Measurements from ENCODE around the gene RAG1.

The RAG1 gene

DNA sequence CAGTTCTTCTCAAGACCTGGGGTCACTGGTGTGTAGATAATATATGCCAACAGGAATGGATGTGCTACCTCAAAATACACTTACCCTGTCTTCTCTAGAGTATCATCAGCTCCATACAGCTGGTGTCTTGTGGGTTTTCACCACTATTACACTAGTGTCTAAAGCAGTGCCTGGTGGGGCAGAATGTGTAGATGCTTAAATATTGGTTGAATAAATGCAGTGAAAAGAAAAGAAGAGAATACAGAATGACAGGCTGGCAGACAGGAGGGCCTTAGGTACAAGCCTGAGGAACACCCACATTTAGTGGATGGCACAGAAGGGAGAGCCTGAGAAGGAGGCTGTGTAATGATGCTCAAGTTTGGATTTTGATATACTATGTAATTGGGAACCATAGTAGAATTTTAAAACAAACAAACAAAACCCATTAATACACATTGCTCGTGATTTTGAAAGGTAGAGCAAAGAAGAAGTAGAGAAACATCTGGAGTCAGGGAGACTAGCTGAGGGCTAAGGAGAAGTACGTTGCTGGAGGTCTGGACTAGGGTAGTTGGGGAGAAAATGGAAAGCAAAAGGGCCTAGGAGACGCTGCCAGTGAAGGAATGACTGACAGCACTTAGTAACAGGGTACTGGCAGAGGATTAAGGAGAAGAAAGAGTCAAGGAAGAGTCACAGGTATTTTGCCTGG, 50.7 kb downstream of the RAG1 start:
- no peaks in the 10 kb centered on the region for H3K27me3 ChIP-seq (ENCODE audit: control insufficient read depth, insufficient read depth, low read length)
- H3K9ac ChIP-seq (ENCODE audit: low read depth, low read length): no peak overlapping the region
- H3K4me3 ChIP-seq (ENCODE audit: low read depth, low read length): no peak overlapping the region
- no peaks in the 10 kb centered on the region for H3K4me1 ChIP-seq (ENCODE audit: control insufficient read depth, insufficient read depth, low read length)
- H3K9me3 ChIP-seq (ENCODE audit: control insufficient read depth, insufficient read depth, low read length): no peaks in the 10 kb centered on the region
- H3K36me3 ChIP-seq (ENCODE audit: control insufficient read depth, insufficient read depth, low read length): no peaks in the 10 kb centered on the region

DNA sequence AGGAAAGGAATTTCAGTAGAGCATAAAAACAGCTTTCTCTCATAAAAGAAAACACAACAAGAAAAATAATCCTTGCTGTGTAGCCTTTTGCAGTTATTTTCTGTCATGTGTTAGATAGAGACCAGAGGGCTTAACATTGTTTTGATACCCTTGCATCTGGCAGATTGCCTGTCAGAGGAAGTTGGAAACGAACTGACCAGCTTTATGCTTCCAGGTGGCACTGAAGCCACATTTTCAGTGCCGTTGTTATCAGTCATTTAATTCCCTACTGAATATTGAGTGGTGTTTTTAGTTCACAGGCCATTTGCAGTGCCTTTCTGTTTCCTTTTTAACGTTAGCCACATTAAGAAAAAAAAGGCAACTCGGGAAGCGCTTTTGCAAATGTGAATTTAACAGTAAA, 51.7 kb downstream of the RAG1 start:
- Histone ChIP-seq H3K4me1 (ENCODE audit: control insufficient read depth, insufficient read depth, low read length) (no peaks in the 10 kb centered on the region), H3K27me3 (ENCODE audit: control insufficient read depth, insufficient read depth, low read length) (no peaks in the 10 kb centered on the region), H3K36me3 (ENCODE audit: control insufficient read depth, insufficient read depth, low read length) (no peaks in the 10 kb centered on the region), H3K4me3 (ENCODE audit: low read depth, low read length) (no peak overlapping the region), H3K9ac (ENCODE audit: low read depth, low read length) (no peak overlapping the region), H3K9me3 (ENCODE audit: control insufficient read depth, insufficient read depth, low read length) (no peaks in the 10 kb centered on the region)

DNA sequence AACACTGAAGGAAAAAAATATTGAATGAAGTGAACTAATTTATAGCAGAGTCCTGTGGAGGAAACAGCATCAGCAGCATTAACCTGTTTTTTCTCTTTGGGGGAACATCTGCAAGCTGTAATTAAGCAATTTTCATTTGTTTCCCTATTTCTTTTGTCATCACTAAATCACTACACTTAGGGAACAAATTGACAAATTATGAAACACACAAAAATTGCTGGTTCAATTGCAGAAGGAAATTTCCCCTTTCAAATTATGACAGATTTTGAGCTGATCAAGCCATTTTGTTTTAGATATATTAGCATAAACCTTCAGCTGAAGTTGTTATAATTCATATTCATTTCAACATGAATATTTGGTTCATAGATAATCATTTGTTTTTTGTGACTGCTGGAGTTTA, 52.4 kb downstream of the RAG1 start:
- Histone ChIP-seq H3K9ac (ENCODE audit: low read depth, low read length) (no peak overlapping the region), H3K36me3 (ENCODE audit: control insufficient read depth, insufficient read depth, low read length) (no peaks in the 10 kb centered on the region), H3K4me3 (ENCODE audit: low read depth, low read length) (no peak overlapping the region), H3K27me3 (ENCODE audit: control insufficient read depth, insufficient read depth, low read length) (no peaks in the 10 kb centered on the region), H3K4me1 (ENCODE audit: control insufficient read depth, insufficient read depth, low read length) (no peaks in the 10 kb centered on the region), H3K9me3 (ENCODE audit: control insufficient read depth, insufficient read depth, low read length) (no peaks in the 10 kb centered on the region)

DNA sequence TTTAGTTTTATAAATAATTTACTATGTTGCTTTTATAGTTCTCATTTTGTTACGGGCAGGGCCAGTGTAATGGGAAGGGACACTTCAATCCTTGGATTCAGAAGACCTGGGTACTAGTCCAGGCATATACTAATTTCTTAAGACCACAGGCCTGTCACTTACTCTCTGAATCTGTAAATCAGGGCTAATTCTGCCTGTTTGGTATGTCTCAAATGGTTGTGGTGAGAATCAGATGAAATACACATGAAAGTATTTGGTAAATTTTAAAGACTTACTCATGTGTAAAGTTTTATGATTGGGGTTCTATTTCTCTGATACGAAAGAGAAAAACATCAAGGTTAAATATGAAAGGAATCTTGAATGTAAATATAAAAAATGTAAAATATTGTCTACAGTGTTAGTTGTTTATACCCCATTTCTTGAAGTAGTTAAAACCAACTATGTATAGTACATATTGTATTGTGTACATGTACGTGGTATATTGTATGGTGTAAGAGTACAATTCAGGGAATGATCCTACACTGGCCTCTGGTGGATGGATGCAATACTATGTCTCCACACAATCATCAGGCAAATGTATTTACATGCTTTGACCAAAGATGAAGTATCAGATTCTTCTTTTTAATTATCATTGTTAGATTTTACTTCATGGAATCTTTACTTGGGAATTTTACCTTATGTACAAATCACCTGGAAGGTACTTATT, 54.8 kb downstream of the RAG1 start:
- no peaks in the 10 kb centered on the region for H3K9me3 ChIP-seq (ENCODE audit: control insufficient read depth, insufficient read depth, low read length)
- H3K9ac ChIP-seq (ENCODE audit: low read depth, low read length): no peak overlapping the region
- no peak overlapping the region for H3K4me3 ChIP-seq (ENCODE audit: low read depth, low read length)
- no peaks in the 10 kb centered on the region for H3K27me3 ChIP-seq (ENCODE audit: control insufficient read depth, insufficient read depth, low read length)
- H3K4me1 ChIP-seq (ENCODE audit: control insufficient read depth, insufficient read depth, low read length): no peaks in the 10 kb centered on the region
- no peaks in the 10 kb centered on the region for H3K36me3 ChIP-seq (ENCODE audit: control insufficient read depth, insufficient read depth, low read length)

DNA sequence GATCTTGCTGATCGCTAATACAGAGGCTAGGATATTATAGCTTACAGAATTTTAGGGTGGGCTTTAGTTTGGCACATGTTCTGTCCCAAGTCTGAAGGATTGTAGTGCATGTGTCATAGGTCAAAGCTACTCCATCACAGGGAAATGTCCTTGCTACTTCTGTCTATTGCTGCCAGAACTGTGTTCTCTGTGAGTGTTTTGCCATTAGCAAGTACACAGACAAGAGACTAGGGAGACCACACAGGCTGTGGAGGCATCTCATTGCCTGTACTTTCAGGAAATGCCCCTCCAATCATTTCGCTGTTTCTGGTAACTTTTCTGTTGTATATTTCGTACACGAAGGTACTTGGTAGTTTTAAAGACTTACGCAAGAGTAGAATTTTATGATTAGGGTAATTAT, 55.7 kb downstream of the RAG1 start:
- no peak overlapping the region for H3K4me3 ChIP-seq (ENCODE audit: low read depth, low read length)
- no peaks in the 10 kb centered on the region for H3K4me1 ChIP-seq (ENCODE audit: control insufficient read depth, insufficient read depth, low read length)
- H3K9me3 ChIP-seq (ENCODE audit: control insufficient read depth, insufficient read depth, low read length): no peaks in the 10 kb centered on the region
- H3K9ac ChIP-seq (ENCODE audit: low read depth, low read length): no peak overlapping the region
- no peaks in the 10 kb centered on the region for H3K36me3 ChIP-seq (ENCODE audit: control insufficient read depth, insufficient read depth, low read length)
- no peaks in the 10 kb centered on the region for H3K27me3 ChIP-seq (ENCODE audit: control insufficient read depth, insufficient read depth, low read length)

DNA sequence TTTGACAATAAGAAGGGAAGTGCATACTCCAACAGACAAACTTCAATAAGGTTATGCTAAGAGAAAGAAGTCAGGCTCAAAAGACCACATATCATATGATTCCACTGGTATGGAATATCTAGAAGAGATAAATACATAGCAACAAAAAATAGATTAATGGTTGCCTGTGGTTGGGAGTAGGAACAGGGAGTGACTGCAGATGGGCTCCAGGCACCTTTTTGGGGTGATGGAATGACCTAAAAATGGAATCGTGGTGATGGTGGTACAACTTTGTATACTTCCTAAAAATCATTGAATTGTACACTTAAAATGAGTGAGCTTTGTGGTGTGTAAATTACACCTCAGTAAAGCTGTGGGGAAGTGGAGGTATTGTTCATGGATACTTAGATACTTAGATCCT, 59.2 kb downstream of the RAG1 start:
- H3K4me1 ChIP-seq (ENCODE audit: control insufficient read depth, insufficient read depth, low read length): no peaks in the 10 kb centered on the region
- no peaks in the 10 kb centered on the region for H3K36me3 ChIP-seq (ENCODE audit: control insufficient read depth, insufficient read depth, low read length)
- no peaks in the 10 kb centered on the region for H3K9me3 ChIP-seq (ENCODE audit: control insufficient read depth, insufficient read depth, low read length)
- no peaks in the 10 kb centered on the region for H3K27me3 ChIP-seq (ENCODE audit: control insufficient read depth, insufficient read depth, low read length)
- H3K4me3 ChIP-seq (ENCODE audit: low read depth, low read length): no peak overlapping the region
- H3K9ac ChIP-seq (ENCODE audit: low read depth, low read length): no peak overlapping the region

DNA sequence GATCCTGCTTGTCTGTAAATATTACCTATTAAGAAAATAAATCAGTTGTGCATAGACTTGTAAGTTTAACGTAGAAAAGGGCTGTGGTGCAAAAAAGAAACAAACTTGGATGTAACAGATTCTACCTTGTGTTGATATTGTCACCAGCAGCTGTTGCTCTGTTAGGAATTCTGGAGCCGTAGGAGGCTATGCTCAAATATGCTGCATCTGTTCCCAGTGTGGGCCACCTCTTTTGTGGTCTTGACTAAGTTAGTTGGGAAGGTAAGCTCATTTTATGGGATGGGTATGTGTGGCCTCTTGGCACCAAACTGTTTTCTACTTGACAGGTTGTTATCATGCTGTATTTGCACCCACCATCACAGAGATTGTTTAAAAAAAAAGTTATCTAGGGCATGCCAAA, 59.7 kb downstream of the RAG1 start:
- no peaks in the 10 kb centered on the region for H3K27me3 ChIP-seq (ENCODE audit: control insufficient read depth, insufficient read depth, low read length)
- no peak overlapping the region for H3K9ac ChIP-seq (ENCODE audit: low read depth, low read length)
- no peak overlapping the region for H3K4me3 ChIP-seq (ENCODE audit: low read depth, low read length)
- H3K9me3 ChIP-seq (ENCODE audit: control insufficient read depth, insufficient read depth, low read length): no peaks in the 10 kb centered on the region
- no peaks in the 10 kb centered on the region for H3K4me1 ChIP-seq (ENCODE audit: control insufficient read depth, insufficient read depth, low read length)
- H3K36me3 ChIP-seq (ENCODE audit: control insufficient read depth, insufficient read depth, low read length): no peaks in the 10 kb centered on the region

DNA sequence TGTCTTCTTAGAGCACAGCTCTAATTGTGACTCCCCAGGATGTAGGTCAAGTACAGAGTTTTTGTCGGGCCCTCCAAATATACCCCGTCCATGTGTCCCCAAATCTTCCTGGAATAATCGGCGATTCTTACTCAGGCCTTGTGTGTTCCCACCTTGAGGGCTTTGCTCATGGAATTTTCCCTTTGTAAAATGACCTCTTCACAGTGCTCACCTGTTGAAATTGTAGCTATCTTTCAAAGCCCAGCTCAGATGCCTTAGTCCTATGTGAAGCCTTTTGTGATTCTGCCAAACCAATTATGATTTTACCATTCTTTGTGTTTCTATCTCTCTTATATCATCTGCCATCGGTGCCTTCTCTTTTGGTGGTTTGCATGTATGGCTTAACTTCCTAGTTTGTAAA, 60.3 kb downstream of the RAG1 start:
- H3K27me3 ChIP-seq (ENCODE audit: control insufficient read depth, insufficient read depth, low read length): no peaks in the 10 kb centered on the region
- no peaks in the 10 kb centered on the region for H3K36me3 ChIP-seq (ENCODE audit: control insufficient read depth, insufficient read depth, low read length)
- no peak overlapping the region for H3K4me3 ChIP-seq (ENCODE audit: low read depth, low read length)
- no peaks in the 10 kb centered on the region for H3K4me1 ChIP-seq (ENCODE audit: control insufficient read depth, insufficient read depth, low read length)
- H3K9me3 ChIP-seq (ENCODE audit: control insufficient read depth, insufficient read depth, low read length): no peaks in the 10 kb centered on the region
- no peak overlapping the region for H3K9ac ChIP-seq (ENCODE audit: low read depth, low read length)

DNA sequence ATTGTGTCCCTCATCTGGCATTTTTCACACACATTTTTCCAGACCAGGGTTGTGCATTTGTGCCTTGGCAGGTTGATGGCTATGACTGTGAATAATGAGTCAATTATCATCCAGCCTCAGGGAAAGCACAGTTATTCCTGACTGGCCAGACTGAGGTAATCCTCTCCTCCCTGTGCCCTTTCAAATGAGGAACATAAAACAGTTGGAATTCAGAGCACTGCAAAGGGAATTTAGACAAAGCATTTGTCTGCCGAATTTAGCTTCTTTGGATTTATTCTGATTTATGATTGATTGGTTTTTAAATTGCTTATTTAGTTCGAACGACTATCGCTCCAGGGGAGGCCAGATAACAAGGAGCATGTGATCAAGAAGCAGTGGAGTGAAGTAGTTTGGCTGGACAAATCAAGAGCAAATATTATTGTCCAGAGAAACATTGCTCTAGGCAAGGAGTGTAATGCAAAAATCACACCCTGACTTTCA, 61.0 kb downstream of the RAG1 start:
- Histone ChIP-seq H3K27me3 (ENCODE audit: control insufficient read depth, insufficient read depth, low read length) (no peaks in the 10 kb centered on the region), H3K9me3 (ENCODE audit: control insufficient read depth, insufficient read depth, low read length) (no peaks in the 10 kb centered on the region), H3K4me3 (ENCODE audit: low read depth, low read length) (no peak overlapping the region), H3K9ac (ENCODE audit: low read depth, low read length) (no peak overlapping the region), H3K36me3 (ENCODE audit: control insufficient read depth, insufficient read depth, low read length) (no peaks in the 10 kb centered on the region), H3K4me1 (ENCODE audit: control insufficient read depth, insufficient read depth, low read length) (no peaks in the 10 kb centered on the region)
